Forelimb muscle (tissue), 1 donor: ENCODE results near the gene XYLB. TPM values are rescaled to one million over a fixed set of nuclear protein-coding genes. Genes with fewer than 3 reads are reported as not detected.
A peak's percentile ranks its signal among the peaks of the same experiment; 100 is the strongest.
"Not testable (repeated sequence)": the region's sequence is repeated elsewhere in the genome, so short reads cannot be mapped to it uniquely, and the experiment has no call there.

Source experiments
- DNase-seq: peaks from one replicate; pipeline ENCODE4 v3.0.0-alpha.2; 2013; ENCODE audit warnings: low read depth
- polyA plus RNA-seq: library from polyadenylated mRNA; unstranded; fragments of 120-200 nt; gene quantifications from one replicate; pipeline ENCODE4 v1.2.1, GENCODE V29; 2013; ENCODE audit not compliant: insufficient read length

Gene XYLB
- 2.9 TPM for polyA plus RNA-seq

DNA sequence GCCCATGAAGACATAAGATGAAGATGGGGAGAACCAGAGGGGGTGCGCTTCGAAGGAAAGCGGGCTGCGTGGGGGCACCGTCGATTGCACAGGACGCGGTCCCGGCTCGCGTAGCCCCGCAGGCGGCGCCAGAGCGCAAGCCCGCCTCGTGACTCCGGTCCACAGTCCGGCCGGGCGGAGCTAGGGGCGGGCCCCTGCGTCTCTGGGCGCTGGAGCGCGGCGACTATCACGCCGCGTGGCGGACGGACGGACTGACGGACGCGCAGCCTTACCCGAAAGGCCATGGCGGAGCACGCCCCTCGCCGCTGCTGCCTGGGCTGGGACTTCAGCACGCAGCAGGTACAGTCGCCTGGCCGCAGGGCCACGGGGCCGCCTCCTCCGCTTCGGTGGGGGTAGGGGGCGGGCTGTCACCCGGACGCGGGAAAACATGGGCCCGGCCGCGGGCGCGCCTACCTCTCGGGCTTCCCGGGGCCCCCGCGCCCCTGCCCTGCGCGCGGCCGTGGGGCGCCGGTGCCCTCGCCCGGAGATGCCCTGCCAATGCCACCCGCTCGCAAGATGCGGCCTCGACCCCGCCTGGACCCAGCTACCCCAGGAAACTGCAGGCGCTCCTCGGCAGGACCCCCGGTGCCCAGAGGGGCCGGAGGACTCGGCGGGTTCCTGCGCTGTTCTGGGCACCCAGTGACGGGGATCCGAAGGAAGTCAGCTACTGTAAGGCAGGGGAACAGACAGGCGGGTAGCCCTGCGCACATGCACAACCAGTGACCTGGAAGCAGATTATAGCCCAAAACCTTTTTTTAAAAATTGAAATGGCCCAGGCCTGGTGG, at the start of gene XYLB:
Gene XYLB (plus strand): TSS at position 199 of the 824 bp plus-strand sequence. CDS start 84 bp downstream, at position 283.
- peak; percentile 50 for DNase-seq

- not testable (repeated sequence) for DNase-seq
These were observed 49.5 kb upstream of the XYLB start for GRCh38 chr3:38297053-38297452.

GRCh38 chr3:38297537-38297936, 49.0 kb upstream of the XYLB start:
- no peak for DNase-seq

- DNase-seq, result no peak
These were observed 48.5 kb upstream of the XYLB start for GRCh38 chr3:38297947-38298711.

DNA sequence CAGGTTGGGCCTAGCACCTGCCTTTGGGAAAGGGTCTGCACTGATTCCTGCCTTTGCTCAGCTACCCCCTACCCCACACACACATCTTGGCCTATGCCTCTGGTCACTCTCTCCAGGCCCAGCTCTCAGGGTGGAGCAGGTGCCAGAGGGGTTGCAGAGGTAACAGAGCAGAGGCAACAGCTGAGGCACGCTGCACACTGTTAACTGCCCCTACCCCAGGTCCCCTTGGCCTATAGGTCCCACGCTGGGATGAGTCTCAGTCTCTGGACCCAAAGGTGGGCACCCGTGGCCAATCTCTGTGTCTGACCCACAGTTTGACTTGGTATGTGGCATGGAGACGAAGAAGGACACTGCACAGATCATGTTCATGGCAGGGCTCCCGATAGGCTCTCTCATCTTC, 39.6 kb upstream of the XYLB start:
- no peak for DNase-seq

GRCh38 chr3:38307599-38307998, 39.0 kb upstream of the XYLB start:
- DNase-seq, result no peak

DNA sequence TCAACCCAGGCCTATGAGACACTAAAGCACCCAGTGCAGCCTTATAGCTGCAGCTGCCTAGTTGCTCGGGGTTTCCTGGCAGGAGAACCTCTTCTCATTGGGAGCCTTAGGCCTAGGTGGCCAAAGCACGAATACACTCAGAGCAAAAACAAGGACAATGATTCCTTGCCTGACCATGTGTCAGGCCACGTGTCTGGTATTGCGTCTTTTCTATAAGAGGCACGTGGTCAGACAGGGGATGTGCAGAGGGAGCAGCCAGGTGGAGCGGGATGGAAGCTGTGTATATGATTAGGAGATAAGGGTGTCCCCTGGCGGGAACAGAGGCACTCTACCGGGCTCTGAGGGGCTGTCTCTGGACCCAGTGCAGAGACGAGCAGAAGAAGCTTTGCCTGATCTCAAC, 38.1 kb upstream of the XYLB start:
- no peak for DNase-seq

DNA sequence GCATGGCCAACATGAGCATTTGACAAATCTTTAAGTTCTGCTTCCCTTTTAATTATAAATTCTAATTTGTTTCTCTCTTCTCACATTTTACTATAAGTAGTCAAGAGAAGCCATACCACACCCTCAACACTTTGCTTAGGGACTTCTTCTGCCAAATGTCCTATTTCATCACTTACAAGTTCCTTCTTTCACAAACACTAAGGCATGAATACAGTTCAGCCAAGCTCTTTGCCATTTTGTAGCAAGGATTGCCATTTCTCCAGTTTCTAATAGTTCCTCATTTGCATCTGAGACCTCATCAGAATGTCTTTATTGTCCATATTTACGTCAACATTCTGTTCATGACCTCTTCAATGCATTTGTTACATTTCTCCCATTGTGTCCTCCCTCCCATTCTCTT, 35.1 kb upstream of the XYLB start:
- no peak for DNase-seq

DNA sequence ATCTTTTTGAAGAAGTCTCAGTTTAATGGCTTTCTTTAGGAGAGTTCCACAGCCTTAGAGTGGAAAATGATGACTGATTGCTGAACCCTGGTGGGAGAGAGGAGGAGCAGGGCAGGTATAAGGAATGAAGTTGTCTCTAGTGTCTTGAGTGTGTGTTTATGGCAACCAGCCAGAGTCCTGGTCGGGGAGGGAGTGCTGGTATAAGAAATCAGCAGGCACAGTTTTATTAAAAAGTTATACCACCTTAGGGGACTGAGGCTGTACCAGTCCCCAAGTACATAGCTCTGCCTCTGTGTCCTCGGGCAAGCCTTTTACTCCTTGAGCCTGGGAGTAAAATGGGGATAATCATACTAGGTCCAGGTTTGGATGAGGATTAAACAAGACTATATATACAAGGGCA, 34.6 kb upstream of the XYLB start:
- DNase-seq, result no peak

DNA sequence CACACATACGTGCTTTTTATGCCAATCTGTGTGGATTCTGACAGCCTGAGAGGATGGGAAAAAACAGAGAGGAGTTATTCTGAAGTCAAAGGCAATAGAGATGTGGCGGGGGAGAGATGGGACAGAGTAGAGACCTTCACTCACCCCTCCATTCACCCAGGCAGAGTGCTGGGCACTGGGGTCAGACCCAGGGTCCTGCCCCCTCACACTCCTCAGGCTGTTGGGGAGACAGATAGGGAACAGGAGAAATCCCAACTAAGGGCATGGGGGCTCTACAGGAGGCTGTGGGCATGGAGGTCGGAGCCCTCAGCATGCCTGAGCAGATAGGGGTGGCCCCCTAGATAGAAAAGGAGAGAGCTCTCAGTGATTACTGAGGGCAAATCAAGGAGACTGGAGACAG, 34.2 kb upstream of the XYLB start:
- DNase-seq, result no peak

DNA sequence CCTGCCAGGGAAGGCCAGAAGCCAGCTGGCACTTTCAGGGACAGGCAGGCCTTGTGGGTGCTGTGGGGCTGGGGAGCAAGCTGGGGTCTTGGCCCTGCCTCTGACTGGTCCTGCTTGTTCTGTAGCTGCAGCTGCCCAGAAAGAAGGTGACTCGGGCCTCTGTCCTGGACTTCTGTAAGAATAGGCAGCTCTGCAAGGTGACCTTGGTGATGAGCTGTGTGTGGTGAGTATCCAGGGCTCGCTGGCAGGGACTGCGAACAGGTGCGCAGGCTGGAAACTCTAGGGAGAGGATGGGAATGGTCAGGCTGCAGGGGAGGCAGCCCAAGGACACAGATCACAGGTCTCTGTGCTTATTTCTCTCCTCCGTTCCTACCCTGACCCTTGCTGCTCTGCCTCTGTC, 33.3 kb upstream of the XYLB start:
- no peak for DNase-seq

DNA sequence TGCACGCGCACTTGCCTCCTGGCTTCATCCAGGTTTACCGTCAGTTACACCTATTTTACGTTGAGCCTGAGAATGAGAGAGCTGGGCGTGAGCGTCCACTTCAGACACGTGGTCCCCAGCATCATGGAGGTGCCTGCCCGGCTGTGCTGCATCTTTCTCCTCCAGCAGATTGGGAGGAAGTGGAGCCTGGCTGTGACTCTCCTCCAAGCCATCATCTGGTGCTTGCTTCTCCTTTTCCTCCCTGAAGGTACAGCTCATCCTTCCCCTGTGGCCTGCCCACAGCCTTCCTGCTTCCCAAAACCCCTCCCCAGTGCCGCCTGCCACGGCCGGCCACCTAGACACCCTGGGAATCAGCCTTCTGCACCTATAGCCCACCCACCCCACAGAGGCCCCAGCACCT, 32.9 kb upstream of the XYLB start:
- no peak for DNase-seq

DNA sequence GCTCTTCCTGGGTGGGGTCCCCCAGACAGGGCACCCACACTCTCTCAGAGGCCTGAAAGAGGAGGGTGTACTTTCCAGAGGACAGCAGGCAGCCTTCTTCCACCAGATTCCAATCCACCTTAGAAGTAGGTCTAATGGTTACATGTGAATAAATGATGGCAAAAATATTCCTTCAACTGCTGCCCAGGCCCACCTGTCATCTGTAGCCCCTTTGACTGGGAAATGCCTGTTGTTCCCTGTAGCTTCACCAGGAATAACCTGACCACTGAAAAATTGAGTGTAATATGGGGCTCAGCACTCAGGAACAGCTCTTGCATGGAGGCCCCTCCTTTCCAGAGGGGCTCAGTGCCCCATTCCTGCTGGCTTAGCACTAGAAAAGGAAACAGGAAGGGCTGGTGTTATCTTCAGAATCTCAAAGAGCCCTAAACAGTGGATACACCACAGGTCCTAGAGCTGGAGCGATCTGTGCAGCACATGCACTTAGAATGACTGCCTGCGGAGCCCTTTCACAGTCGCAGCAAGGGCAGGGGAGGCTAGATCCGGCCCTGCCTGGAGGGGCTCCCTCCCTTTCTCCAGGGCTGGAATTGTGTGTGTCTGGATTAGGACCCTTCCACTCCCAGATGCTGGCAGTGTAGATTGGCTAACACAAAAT, 32.3 kb upstream of the XYLB start:
- DNase-seq, result no peak

DNA sequence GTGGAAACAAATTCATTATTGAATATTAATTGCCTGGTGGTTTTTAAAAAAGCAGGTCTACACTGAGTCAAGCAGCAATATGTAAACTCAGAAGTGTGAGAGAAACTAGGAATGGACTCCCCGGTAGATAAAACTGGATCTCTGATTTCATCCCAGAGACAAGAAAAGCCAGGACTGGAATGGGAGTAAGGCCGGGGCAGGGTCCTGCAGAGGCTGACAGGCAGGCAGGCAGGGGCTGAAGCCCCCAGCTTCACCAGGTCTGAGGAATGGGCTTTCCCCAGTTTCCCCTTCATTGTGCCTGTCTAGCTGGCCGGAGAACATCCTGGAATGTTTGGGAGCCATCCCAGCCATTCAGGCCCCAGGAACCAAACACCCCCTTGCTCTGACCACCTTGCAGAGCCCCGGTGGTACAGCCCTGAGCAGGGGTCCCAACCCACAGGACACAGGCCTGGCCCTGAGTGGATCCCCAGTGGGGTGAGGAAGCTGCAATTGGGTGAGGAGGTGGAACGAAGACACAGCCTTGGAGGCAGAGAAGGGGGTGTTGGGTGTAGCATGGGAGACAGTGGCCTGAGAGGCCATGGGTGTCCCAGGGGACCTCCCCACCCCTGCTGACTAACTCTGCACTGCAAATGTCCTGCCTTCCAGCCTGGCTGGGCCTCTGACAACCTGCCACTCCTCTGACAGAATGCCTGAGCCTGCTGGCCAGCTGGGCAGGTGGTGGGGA, 31.7 kb upstream of the XYLB start:
- DNase-seq, result no peak

GRCh38 chr3:38315488-38316230, 30.9 kb upstream of the XYLB start:
- no peak for DNase-seq

DNA sequence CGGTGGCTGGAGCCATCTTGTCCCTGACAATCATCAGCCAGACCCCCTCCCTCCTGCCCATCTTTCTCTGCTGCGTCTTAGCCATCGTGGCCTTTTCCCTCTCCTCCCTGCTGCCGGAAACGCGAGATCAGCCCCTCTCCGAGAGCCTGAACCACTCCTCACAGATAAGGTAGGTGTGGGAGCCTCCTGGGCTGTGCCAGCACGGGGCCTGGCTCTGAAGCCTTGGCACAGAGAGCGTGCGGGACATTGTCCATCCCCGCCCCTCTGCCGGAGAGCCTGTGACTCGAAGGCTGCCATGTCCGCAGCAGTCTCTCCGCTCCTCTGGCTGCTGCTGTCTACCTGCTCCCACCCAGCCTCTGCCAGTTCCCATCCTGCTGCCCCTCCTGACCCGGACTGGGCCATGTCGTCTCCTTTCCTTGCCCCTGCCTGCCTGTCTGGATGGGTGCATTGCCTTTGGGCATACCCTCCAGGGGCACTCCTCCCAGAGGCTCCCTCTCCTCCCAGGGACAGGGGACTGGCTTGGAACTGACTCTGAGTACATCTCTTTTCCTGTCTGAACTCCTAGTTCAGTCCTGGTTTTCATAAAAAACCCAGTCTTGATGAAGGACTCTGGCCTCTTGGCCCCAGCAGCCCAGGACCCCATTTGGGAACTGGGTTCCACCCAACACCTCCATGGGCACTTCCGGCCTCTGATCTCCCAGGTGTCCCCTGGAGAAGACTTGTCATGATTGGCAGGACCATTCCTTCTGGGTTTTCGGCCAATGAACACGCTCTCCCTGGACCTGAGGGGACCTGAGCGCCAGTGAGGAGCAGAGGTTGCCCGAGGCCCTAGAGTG, 30.0 kb upstream of the XYLB start:
- DNase-seq, result no peak

- DNase-seq, result no peak
These were observed 29.3 kb upstream of the XYLB start for GRCh38 chr3:38317192-38317759.

DNA sequence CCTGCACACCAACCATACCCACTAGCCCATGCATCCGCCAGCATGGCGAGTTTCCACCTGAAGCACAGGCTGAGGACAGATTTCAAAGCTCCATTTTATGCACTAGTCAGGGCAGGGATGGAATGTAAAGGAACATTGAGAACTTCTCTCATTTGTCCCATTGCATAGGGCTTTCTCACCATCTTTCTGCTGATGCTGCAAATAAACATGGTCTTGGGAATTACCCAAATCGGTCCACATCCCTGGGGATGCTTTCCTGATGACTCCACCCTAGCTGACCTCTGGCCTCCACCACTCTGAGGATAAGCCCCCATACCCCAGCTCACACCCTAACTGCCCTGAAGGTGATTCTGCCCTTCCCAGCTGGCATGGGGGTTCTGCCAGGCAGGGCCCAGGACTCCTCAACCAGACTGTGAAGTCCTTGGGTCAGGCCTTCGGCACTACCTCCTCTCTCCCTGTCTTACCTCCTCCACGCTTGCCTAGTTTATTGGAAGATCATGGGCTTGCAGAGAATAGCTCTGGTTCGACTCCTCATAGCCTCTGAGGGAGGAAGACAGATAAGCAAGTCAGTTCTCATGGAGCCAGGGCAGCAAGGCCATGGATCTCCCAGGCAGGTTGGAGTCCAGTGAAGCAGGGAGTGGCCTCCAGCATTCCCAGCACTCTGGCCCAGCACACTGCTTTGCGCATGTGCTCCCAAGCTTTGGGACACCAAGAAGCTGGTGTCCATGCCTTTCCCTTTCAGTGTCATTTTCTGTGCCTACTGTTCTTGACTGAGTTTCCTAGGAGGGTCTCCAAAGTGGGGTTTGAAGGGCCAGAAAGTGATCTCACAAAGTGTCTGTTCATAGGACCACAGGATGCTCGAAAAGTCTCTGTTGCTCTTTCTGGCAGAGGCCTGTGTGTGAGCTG, 27.6 kb upstream of the XYLB start:
- DNase-seq, result no peak

GRCh38 chr3:38320638-38321037, 25.9 kb upstream of the XYLB start:
- DNase-seq, result not testable (repeated sequence)
